ENCODE measurements around the gene SYCP2. TPM values are rescaled to one million over a fixed set of nuclear protein-coding genes. Genes with fewer than 3 reads are reported as not detected.

The SYCP2 gene
- total and polyA plus RNA-seq, 2 experiments from 2014 or later: 1.1 to 1.5 TPM

GRCh38 chr20:59942245-59942644, 8.8 kb upstream of the SYCP2 start:
- no peak overlapping the region for H3K4me3 ChIP-seq
- 88% methylated on average over 2 of the region's 2 CpGs for WGBS (ENCODE audit: low lambda C conversion rate, missing lambda C conversion rate)
- H3K36me3 ChIP-seq (replicated peaks; ENCODE audit: insufficient read depth, low read depth): no peaks in the 10 kb centered on the region
- H3K27ac ChIP-seq: no peak overlapping the region
- no peaks in the 10 kb centered on the region for H4K20me1 ChIP-seq (ENCODE audit: insufficient read depth, poor library complexity, severe bottlenecking)
- H3K27me3 ChIP-seq: no peaks in the 10 kb centered on the region
- peaks cover 26% of the 10 kb centered on the region for H3K4me1 ChIP-seq (ENCODE audit: insufficient read depth)
- no peaks in the 10 kb centered on the region for H3K9me3 ChIP-seq (ENCODE audit: low read depth)
- no peak for DNase-seq (ENCODE audit: low spot score)
- H2AFZ ChIP-seq: no peak overlapping the region
- peaks cover 47% of the 10 kb centered on the region for H3K79me2 ChIP-seq
- TF ChIP-seq EZH2 (IDR thresholded peaks at IDR 0.05; ENCODE audit: borderline replicate concordance): no peak
- no peak for TF ChIP-seq EZH2phosphoT487 (IDR thresholded peaks at IDR 0.05; ENCODE audit: low read depth, severe bottlenecking, unreplicated experiment)
- TF ChIP-seq, protein P1, sequence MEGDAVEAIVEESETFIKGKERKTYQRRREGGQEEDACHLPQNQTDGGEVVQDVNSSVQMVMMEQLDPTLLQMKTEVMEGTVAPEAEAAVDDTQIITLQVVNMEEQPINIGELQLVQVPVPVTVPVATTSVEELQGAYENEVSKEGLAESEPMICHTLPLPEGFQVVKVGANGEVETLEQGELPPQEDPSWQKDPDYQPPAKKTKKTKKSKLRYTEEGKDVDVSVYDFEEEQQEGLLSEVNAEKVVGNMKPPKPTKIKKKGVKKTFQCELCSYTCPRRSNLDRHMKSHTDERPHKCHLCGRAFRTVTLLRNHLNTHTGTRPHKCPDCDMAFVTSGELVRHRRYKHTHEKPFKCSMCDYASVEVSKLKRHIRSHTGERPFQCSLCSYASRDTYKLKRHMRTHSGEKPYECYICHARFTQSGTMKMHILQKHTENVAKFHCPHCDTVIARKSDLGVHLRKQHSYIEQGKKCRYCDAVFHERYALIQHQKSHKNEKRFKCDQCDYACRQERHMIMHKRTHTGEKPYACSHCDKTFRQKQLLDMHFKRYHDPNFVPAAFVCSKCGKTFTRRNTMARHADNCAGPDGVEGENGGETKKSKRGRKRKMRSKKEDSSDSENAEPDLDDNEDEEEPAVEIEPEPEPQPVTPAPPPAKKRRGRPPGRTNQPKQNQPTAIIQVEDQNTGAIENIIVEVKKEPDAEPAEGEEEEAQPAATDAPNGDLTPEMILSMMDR (IDR thresholded peaks at IDR 0.05; ENCODE audit: poor library complexity): no peak
- peak overlapping the region; percentile 84 for H3K4me2 ChIP-seq
- no peaks in the 10 kb centered on the region for H3K9me2 ChIP-seq (replicated peaks; ENCODE audit: insufficient read depth)

DNA sequence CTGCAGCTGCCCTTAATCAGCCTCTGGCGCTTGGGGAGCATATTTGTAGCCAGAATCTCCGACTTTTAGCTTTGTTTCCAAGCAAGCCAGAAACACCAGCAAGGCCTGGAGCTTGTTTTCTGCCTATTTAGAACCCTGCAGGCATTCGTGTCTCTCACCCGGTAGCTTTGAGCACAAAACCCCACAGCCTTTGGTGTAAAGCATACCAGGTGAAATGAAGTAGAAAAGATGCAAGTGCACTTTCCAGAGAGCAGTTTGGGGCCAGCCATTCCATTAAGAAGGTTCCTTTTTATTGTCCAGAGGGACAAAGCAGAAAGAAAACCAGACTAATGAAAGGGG, 7.5 kb upstream of the SYCP2 start:
- H3K4me1 ChIP-seq (ENCODE audit: insufficient read depth): peaks cover 32% of the 10 kb centered on the region
- H4K20me1 ChIP-seq (ENCODE audit: insufficient read depth, poor library complexity, severe bottlenecking): no peaks in the 10 kb centered on the region
- H3K4me3 ChIP-seq: peak overlapping the region; percentile 50
- no peaks in the 10 kb centered on the region for H3K9me2 ChIP-seq (replicated peaks; ENCODE audit: insufficient read depth)
- no peaks in the 10 kb centered on the region for H3K27me3 ChIP-seq
- WGBS (ENCODE audit: low lambda C conversion rate, missing lambda C conversion rate): 0% methylated on average over 4 of the region's 4 CpGs
- no peak for DNase-seq (ENCODE audit: low spot score)
- peaks cover 54% of the 10 kb centered on the region for H3K79me2 ChIP-seq
- peak overlapping the region; percentile 84 for H3K4me2 ChIP-seq
- no peaks in the 10 kb centered on the region for H3K9me3 ChIP-seq (ENCODE audit: low read depth)
- H3K36me3 ChIP-seq (replicated peaks; ENCODE audit: insufficient read depth, low read depth): no peaks in the 10 kb centered on the region
- H3K27ac ChIP-seq: peak overlapping the region; percentile 95
- TF ChIP-seq EZH2 (IDR thresholded peaks at IDR 0.05; ENCODE audit: borderline replicate concordance): no peak
- TF ChIP-seq, protein P1 (IDR thresholded peaks at IDR 0.05; ENCODE audit: poor library complexity): no peak
- TF ChIP-seq EZH2phosphoT487 (IDR thresholded peaks at IDR 0.05; ENCODE audit: low read depth, severe bottlenecking, unreplicated experiment): no peak
- H2AFZ ChIP-seq: peak overlapping the region; percentile 84

- Histone ChIP-seq H3K4me3 (peak within 1 kb of the TSS; percentile 71), H3K36me3 (replicated peaks; ENCODE audit: insufficient read depth, low read depth) (no peaks in the 10 kb centered on the region), H3K79me2 (peaks cover 54% of the 10 kb centered on the region), H3K9me3 (ENCODE audit: low read depth) (no peaks in the 10 kb centered on the region), H2AFZ (peak within 1 kb of the TSS; percentile 84), H3K27me3 (no peaks in the 10 kb centered on the region), H3K27ac (peak within 1 kb of the TSS; percentile 95), H4K20me1 (ENCODE audit: insufficient read depth, poor library complexity, severe bottlenecking) (no peaks in the 10 kb centered on the region), H3K9me2 (replicated peaks; ENCODE audit: insufficient read depth) (no peaks in the 10 kb centered on the region), H3K4me1 (ENCODE audit: insufficient read depth) (peaks cover 28% of the 10 kb centered on the region), H3K4me2 (peak within 1 kb of the TSS; percentile 84)
- 1% methylated on average over 56 of the region's 57 CpGs for WGBS (ENCODE audit: low lambda C conversion rate, missing lambda C conversion rate)
- no peak for TF ChIP-seq EZH2 (IDR thresholded peaks at IDR 0.05; ENCODE audit: borderline replicate concordance)
- no peak for TF ChIP-seq EZH2phosphoT487 (IDR thresholded peaks at IDR 0.05; ENCODE audit: low read depth, severe bottlenecking, unreplicated experiment)
- TF ChIP-seq, protein P1 (IDR thresholded peaks at IDR 0.05; ENCODE audit: poor library complexity): no peak
- peak; percentile 98 for DNase-seq (ENCODE audit: low spot score)
These were observed 6.9 kb upstream of the SYCP2 start, which contains the start of the genes FAM217B and PPP1R3D for GRCh38 chr20:59940129-59940955. FAM217B (plus strand) TSS chr20:59940389; CDS start chr20:59943944, 3,555 bp downstream. PPP1R3D (minus strand) TSS chr20:59940305; CDS start chr20:59939931, 374 bp downstream.
